Measurements from ENCODE around the gene RSRC2. TPM values are rescaled to one million over a fixed set of nuclear protein-coding genes. Genes with fewer than 3 reads are reported as not detected.

The RSRC2 gene
- total RNA-seq, 1 experiment from 2014 or later = 68.7 TPM

- POLR2A ChIA-PET = no interaction called here
- CTCF ChIA-PET = no interaction called here
- no TSS peak for BruUV-seq (replicated peaks)
- no peaks in the 10 kb centered on the region for H4K20me1 ChIP-seq (ENCODE audit: insufficient read depth)
- H3K4me3 ChIP-seq (replicated peaks in 1 of 2; ENCODE audit: low read depth in 1 of 2, low read length in 2 of 2) = no peak overlapping the region
- intact Hi-C loops (cut with micrococcal nuclease) = no loop called here
- H3K4me2 ChIP-seq (ENCODE audit: low read length) = no peak overlapping the region
- H3K9ac ChIP-seq (ENCODE audit: low read length) = no peak overlapping the region
- no peak overlapping the region for H3K27ac ChIP-seq (ENCODE audit: low read depth, low read length)
- no peak for DNase-seq (ENCODE audit: low read depth, low spot score)
- no peaks in the 10 kb centered on the region for H3K9me3 ChIP-seq (ENCODE audit: control insufficient read depth in 1 of 2, insufficient read depth in 1 of 2, low read depth in 1 of 2, low read length in 2 of 2)
- H3K4me1 ChIP-seq (ENCODE audit: control insufficient read depth in 1 of 2, insufficient read depth in 2 of 2, low read length in 2 of 2) = peaks cover 8 to 32% of the 10 kb centered on the region in 2 experiments
- H3K9me2 ChIP-seq (ENCODE audit: insufficient read depth) = no peaks in the 10 kb centered on the region
- H3K27me3 ChIP-seq (ENCODE audit: insufficient read depth, low read length) = no peaks in the 10 kb centered on the region
- RAD21 ChIA-PET (ENCODE audit: low non-redundant PET in 1 of 2, low total read pairs in 2 of 2, uncharacterized antibody in 2 of 2, unreplicated experiment in 2 of 2) = no interaction called here
- TF ChIP-seq EZH2phosphoT487 (IDR thresholded peaks at IDR 0.05; ENCODE audit: borderline replicate concordance) = no peak
- TF ChIP-seq SIN3A (IDR thresholded peaks at IDR 0.05; ENCODE audit: low read depth) = no peak
- no peak for TF ChIP-seq ZBTB33 (IDR thresholded peaks at IDR 0.05; ENCODE audit: extremely low read depth, insufficient replicate concordance, low read length)
- TF ChIP-seq YY1 (IDR thresholded peaks at IDR 0.05; ENCODE audit: extremely low read depth, insufficient replicate concordance, low read depth, low read length) = no peak
- no peak for TF ChIP-seq SP1 (IDR thresholded peaks at IDR 0.05; ENCODE audit: low read depth)
- no peak for TF ChIP-seq SRF (IDR thresholded peaks at IDR 0.05; ENCODE audit: low read depth)
- TF ChIP-seq TCF7L2 (IDR thresholded peaks at IDR 0.05; ENCODE audit: borderline replicate concordance, extremely low read depth, insufficient read depth, insufficient read length) = no peak
- no peak for TF ChIP-seq JUND (IDR thresholded peaks at IDR 0.05)
- no peak overlapping the region for H2AFZ ChIP-seq (ENCODE audit: low read depth, low read length, poor library complexity, severe bottlenecking)
- H3K79me2 ChIP-seq (ENCODE audit: insufficient read depth, low read length) = no peaks in the 10 kb centered on the region
- 0 out of 4 replicates have a peak, but pooled peaks cover 0 to 2% of the 10 kb centered on the region in 2 experiments for H3K36me3 ChIP-seq (ENCODE audit: control insufficient read depth in 1 of 2, insufficient read depth in 2 of 2, low read length in 2 of 2)
- ATAC-seq = no peak
Observed at GRCh38 chr12:122467983-122468382, 58.8 kb downstream of the RSRC2 start.
